Stimulated activated CD8-positive, alpha-beta memory T cell treated with anti-CD3 and anti-CD28 coated beads, Interleukin-12 subunit alpha, Interleukin-12 subunit beta, amount 100 ng/mL, for 1 hour (primary cell): ENCODE data around the gene MTCH1.
A peak's percentile ranks its signal among the peaks of the same experiment; 100 is the strongest.
"Not testable (repeated sequence)": the region's sequence is repeated elsewhere in the genome, so short reads cannot be mapped to it uniquely, and the experiment has no call there.

Experiments
- DNase-seq: peaks from one replicate; pipeline ENCODE4 v3.0.0-alpha.2; 2020; ENCODE audit warnings: low read depth

Gene MTCH1

GRCh38 chr6:36997811-36998722 is 12.1 kb upstream of the MTCH1 start:
- no peak for DNase-seq

- not testable (repeated sequence) for DNase-seq
Observed at GRCh38 chr6:36990401-36990800, 4.4 kb upstream of the MTCH1 start.

- no peak for DNase-seq
Observed at GRCh38 chr6:36989264-36989663, 3.3 kb upstream of the MTCH1 start.

- no peak for DNase-seq
Observed at GRCh38 chr6:36986704-36987047, 680 bp upstream of the MTCH1 start.

- DNase-seq: no peak
Observed at GRCh38 chr6:36985417-36985807, 584 bp downstream of the MTCH1 start.

GRCh38 chr6:36984581-36985416 is 1.2 kb downstream of the MTCH1 start:
- DNase-seq: peak; percentile 25

- no peak for DNase-seq
Observed at GRCh38 chr6:36983538-36983937, 2.5 kb downstream of the MTCH1 start.

GRCh38 chr6:36980876-36981619 is 4.9 kb downstream of the MTCH1 start:
- DNase-seq: no peak

- no peak for DNase-seq
Observed at GRCh38 chr6:36980129-36980528, 5.9 kb downstream of the MTCH1 start.

GRCh38 chr6:36979347-36979742 is 6.7 kb downstream of the MTCH1 start:
- DNase-seq: no peak

- DNase-seq: no peak
Observed at GRCh38 chr6:36978421-36979346, 7.3 kb downstream of the MTCH1 start.

GRCh38 chr6:36977470-36977941 is 8.5 kb downstream of the MTCH1 start:
- DNase-seq: no peak

- DNase-seq: no peak
Observed at GRCh38 chr6:36976931-36977330, 9.1 kb downstream of the MTCH1 start.

- no peak for DNase-seq
Observed at GRCh38 chr6:36976509-36976908, 9.5 kb downstream of the MTCH1 start.

- DNase-seq: no peak
Observed at GRCh38 chr6:36976007-36976264, 10.1 kb downstream of the MTCH1 start.

GRCh38 chr6:36975231-36976006 is 10.6 kb downstream of the MTCH1 start:
- no peak for DNase-seq

GRCh38 chr6:36973647-36974046 is 12.3 kb downstream of the MTCH1 start:
- DNase-seq: no peak

GRCh38 chr6:36973190-36973589 is 12.8 kb downstream of the MTCH1 start:
- no peak for DNase-seq

GRCh38 chr6:36971921-36972673 is 13.9 kb downstream of the MTCH1 start:
- DNase-seq: no peak
